CD4-positive, alpha-beta T cell treated with Interleukin-12 subunit alpha and Interleukin-12 subunit beta, for 1 hour (primary cell): Measurements from ENCODE around the gene CALML4.
"Not testable (repeated sequence)": the region's sequence is repeated elsewhere in the genome, so short reads cannot be mapped to it uniquely, and the experiment has no call there.

ENCODE experiments used
- DNase-seq: peaks from one replicate; pipeline ENCODE4 v3.0.0-alpha.2; 2020

The CALML4 gene

DNA sequence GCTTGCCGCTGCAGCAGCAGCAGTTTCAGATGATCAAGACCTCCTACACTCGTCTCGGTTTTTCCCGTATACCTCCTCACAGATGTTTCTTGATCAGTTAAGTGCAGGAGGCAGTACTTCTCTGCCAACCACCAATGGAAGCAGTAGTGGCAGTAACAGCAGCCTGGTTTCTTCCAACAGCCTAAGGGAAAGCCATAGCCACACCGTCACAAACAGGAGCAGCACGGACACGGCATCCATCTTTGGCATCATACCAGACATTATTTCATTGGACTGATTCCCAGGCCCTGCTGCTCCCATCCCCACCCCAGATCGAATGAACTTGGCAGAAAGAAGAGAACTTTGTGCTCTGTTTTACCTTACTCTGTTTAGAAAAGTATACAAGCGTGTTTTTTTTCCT is 17.6 kb downstream of the CALML4 start:
- no peak for DNase-seq

DNA sequence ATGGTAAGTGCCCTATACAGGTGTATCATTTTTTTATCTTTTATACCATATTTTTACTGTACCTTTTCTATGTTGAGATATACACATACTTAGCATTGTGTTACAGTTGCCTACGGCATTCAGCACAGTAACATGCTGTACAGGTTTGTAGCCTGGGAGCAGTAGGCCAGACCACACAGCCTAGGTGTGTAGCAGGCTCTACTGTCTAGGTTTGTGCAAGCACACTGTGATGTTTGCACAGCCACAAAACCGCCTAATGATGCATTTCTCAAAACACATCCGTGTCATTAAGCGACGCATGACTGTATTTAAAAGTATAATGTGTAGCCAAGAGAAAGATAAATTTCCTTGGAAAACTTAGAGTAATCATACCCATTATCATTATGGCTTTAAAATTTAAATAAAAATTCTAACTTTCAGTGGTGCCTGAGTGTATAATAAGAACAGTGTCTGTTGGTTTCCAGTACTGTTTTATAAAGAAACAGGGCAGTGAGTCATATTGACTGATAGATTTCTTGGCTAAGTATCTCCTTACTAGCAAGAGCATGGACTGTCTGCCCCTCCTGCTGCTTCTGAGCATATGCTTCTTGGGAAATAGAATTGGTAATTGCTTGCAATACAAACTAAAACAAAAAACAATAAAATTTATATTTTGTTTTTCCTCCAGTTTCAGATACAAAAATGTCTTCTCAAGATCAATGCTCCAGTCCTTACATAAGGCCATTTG is 18.3 kb downstream of the CALML4 start:
- DNase-seq = no peak

DNA sequence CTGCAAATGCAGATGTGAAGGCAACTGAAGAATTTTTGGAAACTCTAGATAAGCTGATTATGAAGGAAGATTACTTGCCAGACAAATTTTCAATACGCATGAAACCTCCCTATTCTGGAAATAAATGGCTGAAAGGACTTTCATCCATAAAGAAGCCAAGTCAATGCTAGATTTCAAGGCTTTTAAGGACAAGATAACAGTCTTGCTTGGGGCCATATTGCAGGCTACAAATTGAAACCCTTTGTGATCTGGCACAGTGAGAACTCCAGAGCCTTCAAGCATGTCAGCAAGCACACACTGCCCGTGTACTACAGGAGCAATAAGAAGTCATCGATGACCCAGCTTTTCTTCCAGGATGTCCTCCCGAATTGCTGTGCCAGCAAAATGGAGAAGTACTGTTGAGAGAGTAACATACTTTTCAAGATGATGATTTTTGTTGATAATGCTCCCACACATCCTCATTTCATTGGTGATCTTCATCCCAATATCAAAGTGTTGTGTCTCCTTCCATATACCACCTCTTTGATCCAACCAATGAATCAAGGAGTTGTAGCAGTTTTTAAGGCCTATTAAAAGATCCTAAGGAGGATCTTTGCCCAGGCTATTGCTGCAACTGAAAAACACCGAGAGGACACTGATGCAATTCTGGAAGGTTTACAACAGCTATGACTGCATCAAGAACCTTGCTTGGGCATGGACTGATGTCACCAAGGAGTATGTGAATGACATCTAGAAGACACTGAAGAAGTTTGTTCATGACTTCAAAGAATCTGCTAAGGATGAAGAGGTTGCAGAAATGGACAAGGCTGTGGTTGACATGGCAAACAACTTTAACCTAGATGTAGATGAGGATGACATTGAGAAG is 20.3 kb downstream of the CALML4 start:
- no peak for DNase-seq

DNA sequence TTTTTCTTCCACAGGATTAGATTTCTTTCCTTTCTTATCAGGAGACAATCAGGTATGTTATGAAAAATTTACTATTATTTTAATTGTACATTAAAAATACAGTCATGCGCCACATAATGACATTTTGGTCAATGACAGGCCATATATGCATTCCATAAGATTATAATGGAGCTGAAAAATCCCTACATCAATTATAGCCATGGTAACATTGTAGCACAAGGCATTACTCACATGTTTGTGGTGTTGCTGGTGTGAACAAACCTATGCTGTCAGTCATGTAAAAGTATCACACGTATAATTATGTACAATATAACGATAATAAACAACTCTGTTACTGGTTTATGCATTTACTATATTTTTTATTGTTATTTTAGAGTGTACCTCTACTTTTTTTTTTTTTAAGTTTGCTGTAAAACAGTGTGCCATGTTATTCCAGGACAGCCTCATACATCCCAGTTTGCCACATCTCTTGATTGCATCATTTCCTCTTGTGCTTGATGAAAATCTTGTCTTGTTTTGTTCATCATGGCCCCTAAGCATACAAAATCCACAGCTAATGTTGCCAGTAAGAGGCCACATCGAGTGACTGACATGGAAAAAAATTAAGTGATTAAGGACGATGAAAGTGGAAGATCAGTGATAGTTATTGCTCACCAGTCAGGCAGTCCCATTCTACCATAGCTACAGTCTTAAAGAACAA is 21.4 kb downstream of the CALML4 start:
- DNase-seq = no peak

DNA sequence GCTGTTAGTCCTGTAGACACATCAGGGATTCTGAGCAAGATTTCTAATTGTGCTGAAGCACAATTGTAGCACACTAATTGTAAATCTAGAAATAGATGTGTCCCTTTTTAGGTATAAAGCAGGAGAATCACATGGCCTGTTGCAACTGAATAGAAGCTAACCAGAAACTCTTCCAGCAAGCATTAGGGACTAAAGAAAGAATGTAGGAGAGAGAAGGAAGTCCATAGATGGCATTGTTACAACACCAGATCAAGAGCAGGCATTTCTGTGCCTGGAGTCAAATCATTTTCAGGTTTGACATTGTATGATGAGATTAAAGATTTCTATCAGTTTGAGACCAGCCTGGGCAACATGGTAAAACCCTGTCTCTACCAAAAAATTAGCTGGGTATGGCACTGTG is 27.4 kb downstream of the CALML4 start:
- no peak for DNase-seq

DNA sequence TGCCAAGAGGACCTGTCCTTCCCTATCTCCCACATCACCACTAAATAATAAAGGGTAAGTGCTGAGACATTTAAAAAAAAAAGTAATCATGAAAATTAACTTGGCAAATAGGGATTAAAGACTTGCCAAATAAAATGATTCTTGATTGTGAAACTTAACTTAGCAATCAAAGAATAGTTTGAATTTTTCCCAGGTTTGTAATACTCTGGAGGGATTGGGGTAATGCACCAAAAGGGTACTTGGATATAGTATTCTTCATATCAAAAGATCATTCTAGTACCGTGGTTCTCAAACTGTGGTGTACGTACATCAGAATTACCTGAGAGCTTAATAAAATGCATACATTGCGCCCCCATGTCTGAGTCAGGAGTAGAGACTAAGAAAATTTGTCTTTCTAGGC is 28.5 kb downstream of the CALML4 start:
- no peak for DNase-seq

DNA sequence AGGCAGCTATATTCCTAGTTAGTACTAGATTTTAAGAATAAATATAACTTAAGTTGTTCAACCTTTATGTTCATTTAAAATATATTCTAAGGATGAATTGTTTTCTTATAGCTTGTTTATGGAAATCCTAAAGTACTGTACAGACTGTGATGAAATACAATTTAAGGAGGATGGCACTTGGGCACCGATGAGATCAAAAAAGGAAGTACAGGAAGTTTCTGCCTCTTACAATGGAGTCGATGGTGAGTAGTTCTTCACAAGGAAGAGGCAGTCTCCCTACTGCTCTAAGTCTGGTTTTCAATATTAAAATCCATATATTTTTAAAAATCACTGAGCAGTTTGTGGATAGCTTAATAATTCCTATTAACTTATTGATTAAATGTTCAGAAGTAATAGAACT is 29.6 kb downstream of the CALML4 start:
- no peak for DNase-seq

DNA sequence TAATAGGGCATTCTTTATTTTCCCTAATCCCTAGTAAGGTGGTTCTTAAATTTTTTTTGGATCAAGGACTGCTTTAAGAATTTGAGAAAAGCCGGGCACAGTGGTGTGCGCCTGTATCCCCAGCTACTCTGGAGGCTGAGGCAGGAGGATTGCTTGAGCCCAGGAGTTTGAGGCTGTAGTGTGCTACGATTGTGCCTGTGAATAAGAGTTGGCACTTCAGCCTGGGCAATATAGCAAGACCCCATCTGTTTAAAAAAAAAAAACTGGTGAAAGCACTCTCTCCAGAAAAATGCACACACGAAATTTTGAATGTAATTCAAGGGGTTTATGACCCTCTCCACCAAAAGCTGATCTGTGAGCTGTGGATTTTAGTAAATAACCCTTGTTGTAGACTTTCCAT is 32.0 kb downstream of the CALML4 start:
- DNase-seq = no peak

DNA sequence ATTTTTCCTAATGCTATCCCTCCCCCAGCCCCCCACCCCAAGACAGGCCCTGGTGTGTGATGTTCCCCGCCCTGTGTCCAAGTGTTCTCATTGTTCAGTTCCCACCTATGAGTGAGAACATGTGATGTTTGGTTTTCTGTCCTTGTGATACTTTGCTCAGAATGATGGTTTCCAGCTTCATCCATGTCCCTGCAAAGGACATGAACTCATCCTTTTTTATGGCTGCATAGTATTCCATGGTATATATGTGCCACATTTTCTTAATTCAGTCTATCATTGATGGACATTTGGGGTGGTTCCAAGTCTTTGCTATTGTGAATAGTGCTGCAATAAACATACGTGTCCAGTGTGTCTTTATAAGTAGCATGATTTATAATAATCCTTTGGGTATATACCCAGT is 33.1 kb downstream of the CALML4 start:
- DNase-seq = not testable (repeated sequence)

DNA sequence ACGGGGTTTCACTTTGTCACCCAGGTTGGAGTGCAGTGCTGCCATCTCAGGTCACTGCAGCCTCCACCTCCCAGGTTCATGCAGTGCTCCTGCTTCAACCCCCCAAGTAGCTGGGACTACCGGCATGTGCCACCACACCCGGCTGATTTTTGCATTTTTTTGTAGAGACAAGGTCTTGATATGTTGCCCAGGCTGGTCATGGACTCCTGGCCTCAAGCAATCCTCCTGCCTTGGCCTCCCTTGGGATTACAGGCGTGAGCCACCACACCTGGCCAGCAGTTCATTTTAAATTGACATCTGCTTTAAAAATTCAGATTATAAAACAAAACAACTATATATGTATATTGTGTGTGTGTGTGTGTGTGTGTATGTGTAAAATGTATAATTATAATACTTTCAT is 38.3 kb downstream of the CALML4 start:
- DNase-seq = no peak

DNA sequence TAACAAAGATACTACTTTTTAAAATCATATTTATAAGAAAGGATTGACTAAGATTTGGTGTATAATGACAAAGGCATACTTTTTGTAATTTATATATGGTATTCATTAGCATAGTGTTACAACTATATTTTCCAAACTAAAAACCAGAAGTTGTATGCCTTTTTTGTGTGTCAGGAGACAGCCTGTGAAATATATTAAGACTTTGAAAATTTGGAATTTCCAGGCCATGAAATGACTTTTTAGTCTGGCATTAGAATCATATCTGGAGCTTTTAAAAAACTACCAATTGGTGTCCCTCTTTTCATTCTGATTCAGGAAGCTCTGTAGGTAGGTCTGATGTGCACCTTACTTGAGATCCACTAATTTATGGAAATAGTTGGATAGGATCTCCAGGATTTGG is 41.9 kb downstream of the CALML4 start:
- no peak for DNase-seq

DNA sequence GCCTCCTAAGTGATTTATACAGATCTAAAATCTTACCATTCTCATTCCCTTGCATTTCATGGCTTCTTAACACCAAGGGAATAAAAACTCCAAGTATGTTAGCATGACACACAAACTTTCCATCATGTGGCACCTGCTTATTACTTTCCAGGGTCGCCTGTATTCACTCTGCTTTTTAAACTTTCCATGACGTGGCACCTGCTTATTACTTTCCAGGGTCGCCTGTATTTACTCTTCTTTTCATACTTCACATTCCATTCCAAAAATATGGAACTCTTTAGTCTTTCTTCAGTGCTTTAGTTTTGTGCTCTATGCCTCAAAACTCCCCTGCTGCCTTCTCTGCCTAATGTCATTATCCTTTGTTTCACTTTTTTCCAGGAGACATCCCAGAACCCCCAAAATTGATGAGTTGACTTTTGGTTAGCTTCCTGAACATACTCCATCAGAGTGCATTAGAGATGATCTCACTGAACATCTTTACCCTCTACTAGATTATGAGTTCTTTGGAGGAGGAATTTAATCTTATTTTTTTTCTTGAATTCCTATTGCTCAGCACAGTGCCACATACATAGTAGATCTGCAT is 47.0 kb downstream of the CALML4 start:
- no peak for DNase-seq

DNA sequence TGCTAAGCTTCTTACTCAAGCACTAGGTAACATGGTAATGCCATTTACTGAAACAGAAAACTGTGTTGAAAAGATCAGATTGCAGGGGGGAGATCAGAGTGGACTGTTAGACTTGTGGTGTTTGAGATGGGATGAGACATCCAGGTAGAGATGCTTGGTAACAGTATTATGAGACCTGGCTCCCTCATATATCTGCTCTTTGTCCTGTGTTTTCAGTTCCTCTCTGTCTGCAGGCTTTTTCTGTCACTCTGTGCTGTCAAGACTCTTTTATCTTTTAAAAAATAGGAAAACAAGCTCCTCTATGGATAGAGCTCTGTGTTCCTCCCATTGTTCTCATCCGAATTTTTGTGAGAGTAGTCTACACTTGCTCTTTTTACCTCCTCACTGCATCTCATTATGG is 48.1 kb downstream of the CALML4 start:
- no peak for DNase-seq

DNA sequence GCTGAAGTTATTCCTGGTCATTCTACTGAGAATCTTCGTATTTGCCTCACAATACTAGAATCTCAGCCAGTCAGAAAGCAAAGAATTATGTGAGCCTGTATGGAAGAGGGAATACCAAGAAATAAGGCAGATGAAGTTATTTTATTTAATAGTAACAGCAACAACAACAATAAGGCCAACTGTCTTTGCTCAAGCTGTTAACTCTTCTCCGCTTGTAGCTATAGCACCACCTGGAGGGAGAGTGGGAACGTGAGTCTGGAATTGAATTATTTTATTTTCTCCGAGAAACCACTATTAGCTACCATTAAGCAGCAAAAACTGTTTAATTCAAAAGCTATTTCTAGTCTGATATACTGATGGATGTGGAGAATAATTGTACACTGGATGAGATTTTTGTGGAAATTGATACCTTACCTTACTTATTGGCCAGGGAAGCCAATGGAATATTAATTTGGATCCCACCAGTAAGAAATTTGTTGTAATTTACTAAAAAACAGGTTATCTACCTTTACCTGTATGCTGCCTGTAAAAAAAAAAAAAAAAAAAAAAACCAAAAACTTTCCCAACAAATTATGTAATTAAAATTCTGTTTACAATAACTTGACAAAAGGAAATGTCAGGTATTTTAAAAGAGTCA is 50.1 kb downstream of the CALML4 start:
- DNase-seq = peak; percentile 28

DNA sequence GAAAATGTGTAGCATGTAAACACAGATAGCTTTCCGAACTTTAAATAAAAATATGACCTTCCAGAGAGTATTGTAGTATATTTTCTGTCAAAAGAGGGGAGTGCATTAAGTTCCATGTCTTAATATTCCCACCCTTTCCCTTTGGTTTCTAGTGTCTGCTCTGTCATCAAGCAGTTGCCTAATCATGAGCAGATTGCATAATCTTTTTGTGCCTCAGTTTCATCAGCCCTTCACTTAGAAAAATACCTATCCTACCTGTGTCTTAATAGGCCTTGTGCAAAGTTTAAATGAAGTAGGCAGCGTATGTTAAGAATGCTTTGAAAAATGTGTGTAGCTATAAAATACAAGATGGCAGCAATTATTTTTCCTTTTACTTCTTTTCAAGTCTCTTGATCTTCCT is 52.8 kb downstream of the CALML4 start:
- no peak for DNase-seq

DNA sequence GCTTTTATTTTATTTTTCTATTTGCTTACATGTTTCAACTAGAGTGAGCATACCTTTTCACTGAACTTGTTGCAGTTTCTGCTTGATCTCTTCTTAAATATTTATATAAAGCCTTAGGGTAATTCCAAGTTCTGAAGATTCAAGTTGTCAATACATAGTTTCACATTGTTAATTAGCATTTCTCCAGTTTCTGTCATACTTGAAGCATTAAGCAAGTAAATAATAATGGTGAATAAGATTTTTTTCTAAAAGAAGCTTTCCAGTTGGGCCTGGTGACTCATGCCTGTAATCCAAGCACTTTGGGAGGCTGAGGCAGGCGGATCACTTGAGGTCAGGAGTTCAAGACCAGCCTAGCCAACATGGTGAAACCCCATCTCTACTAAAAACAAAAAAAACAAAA is 53.9 kb downstream of the CALML4 start:
- no peak for DNase-seq

DNA sequence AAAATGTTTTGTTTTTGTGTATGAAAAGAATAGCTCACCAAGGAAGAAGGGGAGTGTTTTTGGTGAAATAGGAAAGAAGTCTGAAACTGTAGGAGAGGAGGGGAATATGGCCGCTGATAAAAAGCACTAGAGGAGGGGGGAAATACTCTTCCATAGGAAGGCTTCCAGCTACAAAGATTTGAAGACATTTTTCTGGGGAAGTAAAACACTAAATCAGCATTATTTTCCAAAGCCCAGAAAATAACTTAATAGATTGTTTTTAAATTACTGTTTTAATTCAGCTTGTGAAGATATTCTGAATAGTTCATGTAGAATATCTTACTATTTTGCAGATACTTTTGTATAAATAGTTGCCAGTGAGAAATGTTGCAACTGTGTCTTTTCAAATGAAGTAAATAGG is 54.9 kb downstream of the CALML4 start:
- no peak for DNase-seq

DNA sequence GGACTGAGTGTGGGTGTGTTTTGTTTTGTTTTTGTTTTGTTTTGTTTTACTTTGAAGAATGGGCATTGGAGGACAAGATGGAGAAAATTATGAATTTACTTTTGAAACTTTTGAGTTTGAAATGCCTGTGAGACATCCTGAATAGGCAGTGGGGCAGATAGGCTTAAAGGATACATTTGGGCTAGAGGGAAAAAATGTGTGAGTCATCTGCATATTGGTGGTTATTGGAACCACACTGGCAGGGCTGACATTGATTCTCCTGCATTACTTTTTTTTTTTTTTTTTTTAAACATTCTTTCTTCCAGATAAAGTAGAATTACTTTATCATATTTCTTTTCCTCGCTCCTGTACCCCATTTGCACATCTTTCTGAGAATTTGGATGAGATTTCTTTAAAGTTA is 56.1 kb downstream of the CALML4 start:
- DNase-seq = no peak

DNA sequence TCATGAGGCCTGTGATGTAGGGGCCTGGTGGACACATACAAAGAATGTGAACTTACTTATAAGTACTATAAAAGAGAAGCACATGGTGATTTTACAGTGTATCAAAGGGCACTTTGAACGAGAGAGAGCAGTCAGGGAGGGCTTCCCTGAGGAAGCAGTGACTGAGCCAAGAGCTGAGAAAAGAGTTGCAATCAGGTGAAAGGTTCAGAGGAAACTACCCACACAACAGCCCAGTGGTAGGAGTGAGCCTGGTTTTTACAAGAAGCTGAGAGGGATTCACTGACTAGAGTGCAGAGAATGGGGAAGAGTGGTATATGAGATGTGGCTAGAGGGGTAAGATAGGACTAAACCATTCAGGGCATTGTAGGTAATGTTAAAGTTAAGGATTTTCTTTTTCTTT is 57.1 kb downstream of the CALML4 start:
- DNase-seq = no peak

DNA sequence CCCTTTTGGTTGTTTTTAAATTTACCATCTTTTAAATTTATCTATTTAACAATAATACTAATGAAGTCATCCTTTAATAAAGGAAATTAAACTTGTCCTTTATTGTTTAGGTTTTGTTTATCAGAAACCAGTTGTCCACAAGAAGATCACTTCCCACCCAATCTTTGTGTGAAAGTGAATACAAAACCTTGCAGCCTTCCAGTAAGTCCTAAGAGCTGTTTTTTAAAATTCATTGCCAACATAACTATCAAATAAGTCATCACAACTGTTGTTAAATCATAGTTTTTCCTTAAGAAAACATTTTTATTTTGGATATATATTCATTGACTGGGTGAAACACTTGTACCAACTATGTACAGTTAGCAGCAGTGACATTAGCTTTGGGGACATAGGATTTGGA is 59.4 kb downstream of the CALML4 start:
- no peak for DNase-seq

DNA sequence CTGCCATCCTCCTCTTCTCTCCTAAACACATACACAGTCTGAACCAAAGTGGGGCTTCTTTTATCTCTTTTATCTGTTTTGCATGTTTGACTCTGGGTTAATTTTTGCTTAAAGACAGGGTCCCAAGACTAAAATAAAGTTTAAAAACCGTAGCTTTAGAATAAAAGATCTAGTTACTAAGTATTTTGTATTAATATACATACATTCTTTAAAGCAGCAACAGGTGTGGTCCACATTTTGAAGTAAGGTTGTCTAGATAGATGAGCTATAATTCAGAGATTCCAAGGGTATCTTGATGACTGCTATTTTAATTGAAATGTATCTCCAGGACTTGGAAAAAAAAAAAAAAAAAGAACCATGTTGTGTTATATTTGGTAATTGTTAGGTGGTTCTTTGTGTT is 61.3 kb downstream of the CALML4 start:
- DNase-seq = no peak

DNA sequence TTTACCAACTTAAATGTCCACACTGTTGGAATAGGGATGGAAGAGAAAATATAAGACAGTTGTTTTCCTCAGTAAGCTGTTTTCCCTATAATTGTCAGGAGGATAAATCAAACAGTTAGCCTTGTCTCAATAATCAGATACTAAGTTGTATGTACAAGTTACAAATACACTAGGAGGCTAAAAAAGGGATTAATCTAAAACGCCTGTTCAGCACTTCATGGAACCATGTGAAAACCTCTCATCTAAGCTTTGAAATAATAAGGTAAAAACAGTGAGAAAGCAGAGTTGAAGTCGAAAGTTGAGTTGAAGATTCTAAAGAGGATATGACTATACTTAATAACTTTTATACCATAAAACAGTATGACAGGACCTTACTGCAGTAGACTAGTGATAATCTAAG is 62.0 kb downstream of the CALML4 start:
- DNase-seq = no peak
